T-helper 2 cell treated with Interferon-gamma antibody and Interleukin-4, amounts not matched to agents 5 μg/mL and 100 μg/mL, for 36 hours (primary cell): Measurements from ENCODE around the gene LMX1B.
"Not testable (repeated sequence)": the region's sequence is repeated elsewhere in the genome, so short reads cannot be mapped to it uniquely, and the experiment has no call there.

Source experiments
- DNase-seq: peaks from one replicate; pipeline ENCODE4 v3.0.0; 2021; ENCODE audit warnings: low spot score
- H3K27ac Mint-ChIP-seq: one replicate; pipeline ENCODE4 v1.8.0; 2021; ENCODE audit warnings: mild to moderate bottlenecking, mixed read lengths
- H3K27me3 Mint-ChIP-seq: one replicate; pipeline ENCODE4 v1.8.0; 2021; ENCODE audit warnings: low read depth, mixed read lengths
- H3K36me3 Mint-ChIP-seq: one replicate; pipeline ENCODE4 v1.8.0; 2021; ENCODE audit warnings: low read depth, mixed read lengths
- H3K4me1 Mint-ChIP-seq: one replicate; pipeline ENCODE4 v1.8.0; 2021; ENCODE audit warnings: low read depth, mixed read lengths
- H3K4me3 Mint-ChIP-seq: one replicate; pipeline ENCODE4 v1.8.0; 2022; ENCODE audit warnings: mild to moderate bottlenecking, moderate library complexity, mixed read lengths
- H3K9me3 Mint-ChIP-seq: one replicate; pipeline ENCODE4 v1.8.0; 2021; ENCODE audit warnings: mixed read lengths

Gene LMX1B

GRCh38 chr9:126722252-126722921 lies 108.7 kb downstream of the LMX1B start:
- peak overlapping the region; percentile 85 for H3K27ac Mint-ChIP-seq
- peaks cover 16% of the 10 kb centered on the region for H3K27me3 Mint-ChIP-seq
- H3K36me3 Mint-ChIP-seq, result no peaks in the 10 kb centered on the region
- H3K4me3 Mint-ChIP-seq, result peak overlapping the region; percentile 81
- H3K4me1 Mint-ChIP-seq, result peaks cover 39% of the 10 kb centered on the region
- H3K9me3 Mint-ChIP-seq, result no peaks in the 10 kb centered on the region
- peak; percentile 87 for DNase-seq

GRCh38 chr9:126722922-126723806 lies 109.4 kb downstream of the LMX1B start:
- H3K9me3 Mint-ChIP-seq, result no peaks in the 10 kb centered on the region
- peaks cover 13% of the 10 kb centered on the region for H3K27me3 Mint-ChIP-seq
- no peaks in the 10 kb centered on the region for H3K36me3 Mint-ChIP-seq
- H3K4me1 Mint-ChIP-seq, result peaks cover 43% of the 10 kb centered on the region
- peak overlapping the region; percentile 81 for H3K4me3 Mint-ChIP-seq
- H3K27ac Mint-ChIP-seq, result peak overlapping the region; percentile 97
- DNase-seq, result peak; percentile 76

- H3K36me3 Mint-ChIP-seq, result no peaks in the 10 kb centered on the region
- no peaks in the 10 kb centered on the region for H3K9me3 Mint-ChIP-seq
- peaks cover 43% of the 10 kb centered on the region for H3K4me1 Mint-ChIP-seq
- peak overlapping the region; percentile 97 for H3K27ac Mint-ChIP-seq
- peak overlapping the region; percentile 81 for H3K4me3 Mint-ChIP-seq
- no peak for DNase-seq
- H3K27me3 Mint-ChIP-seq, result peaks cover 12% of the 10 kb centered on the region
Measured at GRCh38 chr9:126723807-126724172, 110.1 kb downstream of the LMX1B start.

GRCh38 chr9:126724226-126724625 lies 110.5 kb downstream of the LMX1B start:
- Mint-ChIP-seq H3K9me3 (no peaks in the 10 kb centered on the region), H3K4me1 (peaks cover 41% of the 10 kb centered on the region), H3K4me3 (peak overlapping the region; percentile 81), H3K27ac (peak overlapping the region; percentile 97), H3K36me3 (no peaks in the 10 kb centered on the region), H3K27me3 (peaks cover 15% of the 10 kb centered on the region)
- no peak for DNase-seq

- Mint-ChIP-seq H3K27me3 (peaks cover 17% of the 10 kb centered on the region), H3K4me1 (peaks cover 29% of the 10 kb centered on the region)
- H3K4me3 Mint-ChIP-seq, DNase-seq, H3K27ac Mint-ChIP-seq, H3K9me3 Mint-ChIP-seq, H3K36me3 Mint-ChIP-seq: not testable (repeated sequence)
Measured at GRCh38 chr9:126725485-126725884, 111.8 kb downstream of the LMX1B start.

GRCh38 chr9:126728210-126728609 lies 114.5 kb downstream of the LMX1B start:
- not testable (repeated sequence) for H3K27ac Mint-ChIP-seq, H3K9me3 Mint-ChIP-seq, H3K4me3 Mint-ChIP-seq, H3K36me3 Mint-ChIP-seq, DNase-seq
- H3K4me1 Mint-ChIP-seq, result peaks cover 12% of the 10 kb centered on the region
- peaks cover 23% of the 10 kb centered on the region for H3K27me3 Mint-ChIP-seq

GRCh38 chr9:126730592-126730991 lies 116.9 kb downstream of the LMX1B start:
- H3K27ac Mint-ChIP-seq, H3K4me1 Mint-ChIP-seq, H3K4me3 Mint-ChIP-seq, H3K36me3 Mint-ChIP-seq, DNase-seq: not testable (repeated sequence)
- Mint-ChIP-seq H3K9me3 (peaks cover 16% of the 10 kb centered on the region), H3K27me3 (peaks cover 36% of the 10 kb centered on the region)

GRCh38 chr9:126733005-126733404 lies 119.3 kb downstream of the LMX1B start:
- no peak for DNase-seq
- peaks cover 40% of the 10 kb centered on the region for H3K27me3 Mint-ChIP-seq
- H3K4me3 Mint-ChIP-seq, result no peak overlapping the region
- no peak overlapping the region for H3K27ac Mint-ChIP-seq
- peaks cover 24% of the 10 kb centered on the region for H3K9me3 Mint-ChIP-seq
- no peaks in the 10 kb centered on the region for H3K4me1 Mint-ChIP-seq
- no peaks in the 10 kb centered on the region for H3K36me3 Mint-ChIP-seq

- H3K27me3 Mint-ChIP-seq, result peaks cover 47% of the 10 kb centered on the region
- H3K4me3 Mint-ChIP-seq, result no peak overlapping the region
- H3K27ac Mint-ChIP-seq, result no peak overlapping the region
- peaks cover 31% of the 10 kb centered on the region for H3K9me3 Mint-ChIP-seq
- H3K36me3 Mint-ChIP-seq, result no peaks in the 10 kb centered on the region
- no peaks in the 10 kb centered on the region for H3K4me1 Mint-ChIP-seq
- DNase-seq, result no peak
Measured at GRCh38 chr9:126734877-126735276, 121.1 kb downstream of the LMX1B start.

- Mint-ChIP-seq H3K36me3 (no peaks in the 10 kb centered on the region), H3K4me3 (no peak overlapping the region), H3K27ac (no peak overlapping the region), H3K4me1 (no peaks in the 10 kb centered on the region), H3K27me3 (peaks cover 49% of the 10 kb centered on the region), H3K9me3 (peaks cover 31% of the 10 kb centered on the region)
- DNase-seq, result no peak
Measured at GRCh38 chr9:126735482-126735881, 121.8 kb downstream of the LMX1B start.

- Mint-ChIP-seq H3K36me3 (no peaks in the 10 kb centered on the region), H3K27me3 (peaks cover 43% of the 10 kb centered on the region), H3K4me3 (no peak overlapping the region), H3K9me3 (peaks cover 31% of the 10 kb centered on the region), H3K27ac (no peak overlapping the region), H3K4me1 (no peaks in the 10 kb centered on the region)
- DNase-seq, result no peak
Measured at GRCh38 chr9:126738553-126738952, 124.8 kb downstream of the LMX1B start.

- Mint-ChIP-seq H3K36me3 (no peaks in the 10 kb centered on the region), H3K27ac (no peak overlapping the region), H3K4me1 (peaks cover 22% of the 10 kb centered on the region), H3K27me3 (peaks cover 13% of the 10 kb centered on the region), H3K4me3 (no peak overlapping the region), H3K9me3 (peaks cover 6% of the 10 kb centered on the region)
- DNase-seq, result no peak
Measured at GRCh38 chr9:126743041-126743440, 129.3 kb downstream of the LMX1B start.

- peak overlapping the region; percentile 79 for H3K27ac Mint-ChIP-seq
- no peaks in the 10 kb centered on the region for H3K9me3 Mint-ChIP-seq
- H3K36me3 Mint-ChIP-seq, result no peaks in the 10 kb centered on the region
- H3K4me1 Mint-ChIP-seq, result peaks cover 31% of the 10 kb centered on the region
- peak overlapping the region; percentile 64 for H3K4me3 Mint-ChIP-seq
- H3K27me3 Mint-ChIP-seq, result peaks cover 5% of the 10 kb centered on the region
- no peak for DNase-seq
Measured at GRCh38 chr9:126745574-126746411, 132.1 kb downstream of the LMX1B start.
